ENCODE results near the gene ARHGAP1. TPM values are rescaled to one million over a fixed set of nuclear protein-coding genes. Genes with fewer than 3 reads are reported as not detected.
A peak's percentile ranks its signal among the peaks of the same experiment; 100 is the strongest.

ARHGAP1 gene
- total and polyA plus RNA-seq, 9 of the 15 experiments (the other 6 are each of a cell fraction or from before 2014, with no cell fraction given) = 3.6 to 30.4 (median 8.2) TPM

- no peak for TF ChIP-seq FUS (optimal IDR thresholded peaks at IDR 0.05; ENCODE audit: low read depth, low read length)
- TF ChIP-seq HDAC3 (IDR thresholded peaks at IDR 0.05; ENCODE audit: borderline replicate concordance, partially characterized antibody) = no peak
- peak; percentile 42 for TF ChIP-seq CBFA2T2 (conservative IDR thresholded peaks at IDR 0.05)
- no peak; the same call in 1 of the 2 replicates for TF ChIP-seq CTBP1 (IDR thresholded peaks at IDR 0.05; ENCODE audit: borderline replicate concordance)
- TF ChIP-seq SRSF7 (optimal IDR thresholded peaks at IDR 0.05; ENCODE audit: low read depth, low read length) = no peak
- no peak for TF ChIP-seq MYNN (IDR thresholded peaks at IDR 0.05)
- no peak for TF ChIP-seq MYNN (CRISPR knock-in tag; IDR thresholded peaks at IDR 0.05)
- no peak for TF ChIP-seq ZNF311 (CRISPR knock-in tag; IDR thresholded peaks at IDR 0.05)
- TF ChIP-seq NELFE (IDR thresholded peaks at IDR 0.05; ENCODE audit: insufficient read depth, insufficient read length) = no peak
- peak; percentile 50 for TF ChIP-seq CXXC5 (CRISPR knock-in tag; IDR thresholded peaks at IDR 0.05)
- TF ChIP-seq CREBBP (IDR thresholded peaks at IDR 0.05; ENCODE audit: low read depth, low read length) = no peak
- TF ChIP-seq SNAPC5 (CRISPR knock-in tag; IDR thresholded peaks at IDR 0.05) = no peak
- TF ChIP-seq, protein P1, sequence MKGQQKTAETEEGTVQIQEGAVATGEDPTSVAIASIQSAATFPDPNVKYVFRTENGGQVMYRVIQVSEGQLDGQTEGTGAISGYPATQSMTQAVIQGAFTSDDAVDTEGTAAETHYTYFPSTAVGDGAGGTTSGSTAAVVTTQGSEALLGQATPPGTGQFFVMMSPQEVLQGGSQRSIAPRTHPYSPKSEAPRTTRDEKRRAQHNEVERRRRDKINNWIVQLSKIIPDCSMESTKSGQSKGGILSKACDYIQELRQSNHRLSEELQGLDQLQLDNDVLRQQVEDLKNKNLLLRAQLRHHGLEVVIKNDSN (CRISPR knock-in tag; IDR thresholded peaks at IDR 0.05) = peak; percentile 53
- TF ChIP-seq ETV5 (CRISPR knock-in tag; IDR thresholded peaks at IDR 0.05; ENCODE audit: low read depth) = no peak
- no peak for TF ChIP-seq MTF1 (CRISPR knock-in tag; IDR thresholded peaks at IDR 0.05; ENCODE audit: borderline replicate concordance)
- no peak for TF ChIP-seq ZFX (CRISPR knock-in tag; IDR thresholded peaks at IDR 0.05)
- 0 out of 2 replicates have a peak, but pooled peaks have one; percentile 28 for TF ChIP-seq GATAD2A (IDR thresholded peaks at IDR 0.05)
- TF ChIP-seq MLLT1 (IDR thresholded peaks at IDR 0.05) = peak in 1 of 2 experiments; percentile 94; a peak in 2 of 4 replicates
- peak; percentile 75 for TF ChIP-seq ZBTB17 (CRISPR knock-in tag; IDR thresholded peaks at IDR 0.05)
- 0 out of 2 replicates have a peak, but pooled peaks have one; percentile 24 for TF ChIP-seq MTA2 (IDR thresholded peaks at IDR 0.05; ENCODE audit: low read depth)
- no peak for TF ChIP-seq BMI1 (IDR thresholded peaks at IDR 0.05; ENCODE audit: low read length)
- no peak for TF ChIP-seq ZNF717 (CRISPR knock-in tag; IDR thresholded peaks at IDR 0.05)
- 0 out of 2 replicates have a peak, but pooled peaks have one; percentile 27 for TF ChIP-seq MTA3 (IDR thresholded peaks at IDR 0.05; ENCODE audit: borderline replicate concordance)
- TF ChIP-seq SRSF3 (IDR thresholded peaks at IDR 0.05; ENCODE audit: insufficient read depth, low read length) = no peak
- TF ChIP-seq, protein P2, sequence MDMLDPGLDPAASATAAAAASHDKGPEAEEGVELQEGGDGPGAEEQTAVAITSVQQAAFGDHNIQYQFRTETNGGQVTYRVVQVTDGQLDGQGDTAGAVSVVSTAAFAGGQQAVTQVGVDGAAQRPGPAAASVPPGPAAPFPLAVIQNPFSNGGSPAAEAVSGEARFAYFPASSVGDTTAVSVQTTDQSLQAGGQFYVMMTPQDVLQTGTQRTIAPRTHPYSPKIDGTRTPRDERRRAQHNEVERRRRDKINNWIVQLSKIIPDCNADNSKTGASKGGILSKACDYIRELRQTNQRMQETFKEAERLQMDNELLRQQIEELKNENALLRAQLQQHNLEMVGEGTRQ (CRISPR knock-in tag; IDR thresholded peaks at IDR 0.05) = peak; percentile 61; the same call in 1 of the 2 replicates
- TF ChIP-seq POLR3A (IDR thresholded peaks at IDR 0.05; ENCODE audit: borderline replicate concordance, extremely low read depth, insufficient read depth, insufficient read length) = no peak
- TF ChIP-seq, protein P3, sequence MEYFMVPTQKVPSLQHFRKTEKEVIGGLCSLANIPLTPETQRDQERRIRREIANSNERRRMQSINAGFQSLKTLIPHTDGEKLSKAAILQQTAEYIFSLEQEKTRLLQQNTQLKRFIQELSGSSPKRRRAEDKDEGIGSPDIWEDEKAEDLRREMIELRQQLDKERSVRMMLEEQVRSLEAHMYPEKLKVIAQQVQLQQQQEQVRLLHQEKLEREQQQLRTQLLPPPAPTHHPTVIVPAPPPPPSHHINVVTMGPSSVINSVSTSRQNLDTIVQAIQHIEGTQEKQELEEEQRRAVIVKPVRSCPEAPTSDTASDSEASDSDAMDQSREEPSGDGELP (CRISPR knock-in tag; IDR thresholded peaks at IDR 0.05; ENCODE audit: borderline replicate concordance) = peak; percentile 59
- TF ChIP-seq NRF1 (conservative IDR thresholded peaks at IDR 0.05 in 1 of 2, IDR thresholded peaks at IDR 0.05 in 1 of 2) = peak; percentile 21 to 26; a peak in 1 of 4 replicates
- TF ChIP-seq CBFA2T3 (IDR thresholded peaks at IDR 0.05) = peak; percentile 60
These were observed 35.8 kb downstream of the ARHGAP1 start (continued) for GRCh38 chr11:46664612-46665011.
